Mononuclear cell (primary cell): Measurements from ENCODE around the gene SPATA25. TPM values are rescaled to one million over a fixed set of nuclear protein-coding genes. Genes with fewer than 3 reads are reported as not detected.
"Not testable (repeated sequence)": the region's sequence is repeated elsewhere in the genome, so short reads cannot be mapped to it uniquely, and the experiment has no call there.

Source experiments
- H3K27me3 ChIP-seq: 2 replicates; pipeline ENCODE4 v1.6.0; 2011; ENCODE audit warnings: low read length, control low read depth; ENCODE audit not compliant: insufficient read depth
- H3K4me1 ChIP-seq: 2 replicates; pipeline ENCODE4 v1.5.1; 2011; ENCODE audit warnings: mild to moderate bottlenecking, low read length, control low read depth; ENCODE audit not compliant: insufficient read depth
- H3K4me3 ChIP-seq: 2 replicates; pipeline ENCODE4 v1.5.1; 2011; ENCODE audit warnings: mild to moderate bottlenecking, low read length, moderate library complexity
- H3K9me3 ChIP-seq: 2 replicates; pipeline ENCODE4 v1.5.1; 2011; ENCODE audit warnings: low read depth, mild to moderate bottlenecking, control low read depth, low read length
- total RNA-seq: library from RNA; depleted of rRNA; stranded (reverse); fragments of >200 nt; gene quantifications from one replicate; pipeline ENCODE4 v1.2.3, GENCODE V29; 2012

The SPATA25 gene
- total RNA-seq: 0.52 TPM

GRCh38 chr20:45887346-45887715 is at the start of gene SPATA25:
Gene SPATA25, minus strand, starts transcription at chr20:45887622. Its CDS starts 32 bp downstream, at chr20:45887590.
- Histone ChIP-seq H3K4me3 (no peak within 1 kb of the TSS), H3K4me1 (peaks cover 41% of the 10 kb centered on the region), H3K9me3 (no peaks in the 10 kb centered on the region)

GRCh38 chr20:45935416-45936046 is 48.1 kb upstream of the SPATA25 start:
- no peaks in the 10 kb centered on the region for H3K27me3 ChIP-seq
- H3K9me3 ChIP-seq: no peaks in the 10 kb centered on the region
- H3K4me3 ChIP-seq: peak overlapping the region; percentile 99
- peaks cover 41% of the 10 kb centered on the region for H3K4me1 ChIP-seq

More at GRCh38 chr20:45887346-45887715, at the start of gene SPATA25:
- no peaks in the 10 kb centered on the region for H3K27me3 ChIP-seq

GRCh38 chr20:45934586-45935415 is 47.4 kb upstream of the SPATA25 start, which contains the start of gene PCIF1:
Gene PCIF1, plus strand, starts transcription at chr20:45934683. Its CDS starts 4,317 bp downstream, at chr20:45939000.
- no peaks in the 10 kb centered on the region for H3K9me3 ChIP-seq
- no peaks in the 10 kb centered on the region for H3K27me3 ChIP-seq
- H3K4me1 ChIP-seq: peaks cover 41% of the 10 kb centered on the region
- peak within 1 kb of the TSS; percentile 99 for H3K4me3 ChIP-seq

- Histone ChIP-seq H3K27me3 (no peaks in the 10 kb centered on the region), H3K4me1 (peaks cover 41% of the 10 kb centered on the region), H3K4me3 (peak overlapping the region; percentile 99), H3K9me3 (no peaks in the 10 kb centered on the region)
Observed at GRCh38 chr20:45934046-45934585, 46.7 kb upstream of the SPATA25 start.

- Histone ChIP-seq H3K27me3 (no peaks in the 10 kb centered on the region), H3K4me3 (peak overlapping the region; percentile 99)
Observed at GRCh38 chr20:45933266-45934045, 46.0 kb upstream of the SPATA25 start.

GRCh38 chr20:45931680-45932079 is 44.3 kb upstream of the SPATA25 start:
- not testable (repeated sequence) for H3K9me3 ChIP-seq, H3K27me3 ChIP-seq, H3K4me3 ChIP-seq
- H3K4me1 ChIP-seq: peaks cover 20% of the 10 kb centered on the region

More at GRCh38 chr20:45933266-45934045, 46.0 kb upstream of the SPATA25 start:
- H3K4me1 ChIP-seq: peaks cover 35% of the 10 kb centered on the region
- no peaks in the 10 kb centered on the region for H3K9me3 ChIP-seq

- Histone ChIP-seq H3K9me3 (no peaks in the 10 kb centered on the region), H3K4me3 (no peak overlapping the region), H3K27me3 (no peaks in the 10 kb centered on the region), H3K4me1 (peaks cover 4% of the 10 kb centered on the region)
Observed at GRCh38 chr20:45927071-45927878, 39.9 kb upstream of the SPATA25 start.

GRCh38 chr20:45926731-45927070 is 39.3 kb upstream of the SPATA25 start:
- H3K27me3 ChIP-seq: no peaks in the 10 kb centered on the region
- no peak overlapping the region for H3K4me3 ChIP-seq
- H3K4me1 ChIP-seq: peaks cover 4% of the 10 kb centered on the region
- no peaks in the 10 kb centered on the region for H3K9me3 ChIP-seq

GRCh38 chr20:45925821-45926506 is 38.5 kb upstream of the SPATA25 start:
- Histone ChIP-seq H3K27me3 (no peaks in the 10 kb centered on the region), H3K4me1 (peaks cover 4% of the 10 kb centered on the region), H3K9me3 (no peaks in the 10 kb centered on the region)

GRCh38 chr20:45924391-45925261 is 37.2 kb upstream of the SPATA25 start:
- H3K4me1 ChIP-seq: peaks cover 7% of the 10 kb centered on the region
- no peaks in the 10 kb centered on the region for H3K27me3 ChIP-seq
- H3K9me3 ChIP-seq: no peaks in the 10 kb centered on the region
- H3K4me3 ChIP-seq: no peak overlapping the region

More at GRCh38 chr20:45925821-45926506, 38.5 kb upstream of the SPATA25 start:
- H3K4me3 ChIP-seq: no peak overlapping the region

GRCh38 chr20:45921337-45922189 is 34.1 kb upstream of the SPATA25 start:
- Histone ChIP-seq H3K4me3 (no peak overlapping the region), H3K9me3 (no peaks in the 10 kb centered on the region), H3K4me1 (peaks cover 7% of the 10 kb centered on the region), H3K27me3 (no peaks in the 10 kb centered on the region)
